ENCODE results near the gene NUP62.
A peak's percentile ranks its signal among the peaks of the same experiment; 100 is the strongest.

DNA sequence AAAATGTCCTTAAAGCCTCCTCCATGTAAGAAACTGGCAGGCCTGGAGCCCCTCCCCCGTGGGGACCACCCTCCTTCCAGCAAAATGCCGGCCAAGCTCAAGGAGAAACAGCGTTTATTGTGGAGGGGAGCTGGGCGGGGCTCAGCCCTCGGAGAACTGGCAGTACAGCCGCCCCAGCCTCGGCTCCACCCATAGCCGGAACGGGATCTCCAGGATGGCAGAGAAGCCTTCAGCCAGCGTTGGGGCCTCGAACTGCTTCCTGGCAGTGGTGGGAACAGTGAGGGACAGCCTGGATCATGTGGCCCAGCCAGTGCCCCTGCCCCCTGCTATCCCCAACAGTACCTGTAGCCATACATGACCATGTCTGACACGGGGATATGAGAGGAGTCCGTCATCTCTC, 68.2 kb downstream of the NUP62 start:
- TF ChIP-seq, protein P1, sequence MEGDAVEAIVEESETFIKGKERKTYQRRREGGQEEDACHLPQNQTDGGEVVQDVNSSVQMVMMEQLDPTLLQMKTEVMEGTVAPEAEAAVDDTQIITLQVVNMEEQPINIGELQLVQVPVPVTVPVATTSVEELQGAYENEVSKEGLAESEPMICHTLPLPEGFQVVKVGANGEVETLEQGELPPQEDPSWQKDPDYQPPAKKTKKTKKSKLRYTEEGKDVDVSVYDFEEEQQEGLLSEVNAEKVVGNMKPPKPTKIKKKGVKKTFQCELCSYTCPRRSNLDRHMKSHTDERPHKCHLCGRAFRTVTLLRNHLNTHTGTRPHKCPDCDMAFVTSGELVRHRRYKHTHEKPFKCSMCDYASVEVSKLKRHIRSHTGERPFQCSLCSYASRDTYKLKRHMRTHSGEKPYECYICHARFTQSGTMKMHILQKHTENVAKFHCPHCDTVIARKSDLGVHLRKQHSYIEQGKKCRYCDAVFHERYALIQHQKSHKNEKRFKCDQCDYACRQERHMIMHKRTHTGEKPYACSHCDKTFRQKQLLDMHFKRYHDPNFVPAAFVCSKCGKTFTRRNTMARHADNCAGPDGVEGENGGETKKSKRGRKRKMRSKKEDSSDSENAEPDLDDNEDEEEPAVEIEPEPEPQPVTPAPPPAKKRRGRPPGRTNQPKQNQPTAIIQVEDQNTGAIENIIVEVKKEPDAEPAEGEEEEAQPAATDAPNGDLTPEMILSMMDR (IDR thresholded peaks at IDR 0.05): no peak
- no peak for TF ChIP-seq POLR2A (IDR thresholded peaks at IDR 0.05)
- peak; percentile 51 for TF ChIP-seq POLR2AphosphoS5 (IDR thresholded peaks at IDR 0.05)

Data from prostate gland (tissue), 2 donors.